Left cardiac atrium (tissue), 4 donors: ENCODE measurements around the gene BOC. TPM values are rescaled to one million over a fixed set of nuclear protein-coding genes. Genes with fewer than 3 reads are reported as not detected.

Experiments
- ATAC-seq, 2 donors: fragments of 200-7000 bp; cut with Tn5 transposase; one replicate each; pipeline ENCODE4 v1.9.1; 2020; ENCODE audit warnings: mild to moderate bottlenecking in 2 of 2, moderate library complexity in 2 of 2
- DNase-seq: peaks from one replicate; pipeline ENCODE4 v3.0.0-alpha.2; 2020
- intact Hi-C, 2 donors: fragments of 100-400 bp; cut with DNase I; formaldehyde crosslinking; loops; one replicate each; pipeline versions ENCODE4 v1.14.1 to v1.15.1; 2022 to 2023
- total RNA-seq, 2 donors: library from RNA; stranded (reverse); fragmentation: NEBNext Ultra II Directional; extraction: Animal tissue kit (Norgen Biotek cat#: 25700); gene quantifications; one replicate each; pipeline ENCODE4 v1.2.1, GENCODE V29; 2021
- donor health status: DM: no; HTN: yes; CAD: no.
- donor health status: DM: no; HTN: yes; CAD: no; lungs with severe emphysema.
- donor health status: DM: yes; HTN: yes; CAD: no.
- donor health status: Dilated cardiomyopathy.

BOC gene
- total RNA-seq, 2 donors from 2014 or later, result 14.5 to 16.3 TPM

GRCh38 chr3:113261063-113261625, 49.8 kb downstream of the BOC start:
- DNase-seq (no peak), ATAC-seq (peak; percentile 17 to 76)
- intact Hi-C loops, result no loop called here

DNA sequence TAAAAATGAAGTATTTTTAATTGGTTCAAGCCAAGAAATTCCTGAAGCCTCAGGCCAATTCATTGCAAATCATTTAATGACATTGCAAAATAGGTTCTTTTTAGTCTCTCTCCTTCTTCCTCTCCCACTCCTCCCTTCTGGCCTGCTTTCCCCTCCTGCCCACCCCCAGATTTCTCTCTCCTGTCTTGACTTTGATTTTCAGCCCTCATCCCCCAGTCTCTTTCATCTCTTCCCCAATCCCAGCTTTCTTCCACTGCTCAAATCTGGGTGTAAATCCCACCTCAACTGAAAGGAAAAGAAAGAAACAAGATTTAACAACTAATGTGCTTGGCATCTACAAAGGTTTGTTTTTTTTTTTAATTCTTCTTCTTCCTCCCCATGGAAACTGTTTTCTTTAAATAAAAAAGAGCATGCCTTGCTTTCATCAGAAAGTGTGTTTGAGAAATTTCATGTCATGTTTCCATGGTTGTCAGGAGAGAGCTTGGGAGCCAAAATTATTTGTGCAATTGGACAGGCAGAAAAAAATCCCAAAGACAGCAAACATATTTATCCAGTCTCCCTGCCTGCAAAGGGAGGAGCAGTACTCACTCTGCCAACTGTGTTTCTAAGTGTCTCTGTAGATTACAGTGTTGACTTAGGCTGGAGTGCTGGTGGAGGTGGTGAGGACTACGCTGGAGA, 50.4 kb downstream of the BOC start:
- ATAC-seq (peak; percentile 83 to 96), DNase-seq (no peak)
- intact Hi-C loops, result no loop called here

DNA sequence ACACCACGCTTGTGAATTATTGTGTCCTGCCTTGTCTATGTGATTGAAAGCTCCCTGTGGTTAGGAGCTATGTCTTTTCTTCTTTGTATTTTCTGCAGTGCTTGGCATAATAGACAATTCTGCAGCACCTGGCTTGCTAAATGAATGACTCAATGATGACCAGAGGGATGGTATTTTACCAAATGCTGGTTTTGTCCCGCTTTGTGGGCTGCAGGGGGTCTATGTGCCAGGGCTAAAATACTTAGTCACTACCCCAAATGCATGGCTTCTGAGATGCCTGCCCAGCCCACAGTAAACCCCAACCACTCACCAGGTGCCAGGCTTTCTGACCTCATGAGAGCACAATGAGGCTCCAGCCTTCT, 50.9 kb downstream of the BOC start:
- intact Hi-C loops, result no loop called here
- ATAC-seq, result no peak
- DNase-seq, result no peak

DNA sequence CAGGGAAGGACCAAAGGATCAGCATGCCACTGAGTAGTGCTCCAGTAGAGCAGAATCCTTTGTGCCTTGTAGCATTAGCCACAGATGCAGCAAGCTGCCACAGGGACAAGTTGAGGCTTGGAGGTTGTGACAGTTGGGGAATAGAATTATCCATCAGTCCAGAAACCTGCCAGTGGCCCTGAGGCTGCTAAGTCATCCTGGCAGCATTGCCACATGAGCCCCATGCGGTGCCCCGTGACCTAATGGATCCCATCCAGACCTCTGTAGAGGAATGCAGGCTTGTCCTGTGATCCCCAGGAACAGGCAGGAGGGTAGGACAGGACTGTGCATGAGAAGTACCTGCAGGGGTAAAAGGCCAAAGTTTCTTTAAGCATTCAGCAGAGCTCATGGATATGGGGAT, 51.7 kb downstream of the BOC start:
- intact Hi-C loops, result no loop called here
- no peak for ATAC-seq
- DNase-seq, result no peak

- no peak for ATAC-seq
- intact Hi-C loops, result no loop called here
Observed at GRCh38 chr3:113263778-113264177, 52.4 kb downstream of the BOC start.

DNA sequence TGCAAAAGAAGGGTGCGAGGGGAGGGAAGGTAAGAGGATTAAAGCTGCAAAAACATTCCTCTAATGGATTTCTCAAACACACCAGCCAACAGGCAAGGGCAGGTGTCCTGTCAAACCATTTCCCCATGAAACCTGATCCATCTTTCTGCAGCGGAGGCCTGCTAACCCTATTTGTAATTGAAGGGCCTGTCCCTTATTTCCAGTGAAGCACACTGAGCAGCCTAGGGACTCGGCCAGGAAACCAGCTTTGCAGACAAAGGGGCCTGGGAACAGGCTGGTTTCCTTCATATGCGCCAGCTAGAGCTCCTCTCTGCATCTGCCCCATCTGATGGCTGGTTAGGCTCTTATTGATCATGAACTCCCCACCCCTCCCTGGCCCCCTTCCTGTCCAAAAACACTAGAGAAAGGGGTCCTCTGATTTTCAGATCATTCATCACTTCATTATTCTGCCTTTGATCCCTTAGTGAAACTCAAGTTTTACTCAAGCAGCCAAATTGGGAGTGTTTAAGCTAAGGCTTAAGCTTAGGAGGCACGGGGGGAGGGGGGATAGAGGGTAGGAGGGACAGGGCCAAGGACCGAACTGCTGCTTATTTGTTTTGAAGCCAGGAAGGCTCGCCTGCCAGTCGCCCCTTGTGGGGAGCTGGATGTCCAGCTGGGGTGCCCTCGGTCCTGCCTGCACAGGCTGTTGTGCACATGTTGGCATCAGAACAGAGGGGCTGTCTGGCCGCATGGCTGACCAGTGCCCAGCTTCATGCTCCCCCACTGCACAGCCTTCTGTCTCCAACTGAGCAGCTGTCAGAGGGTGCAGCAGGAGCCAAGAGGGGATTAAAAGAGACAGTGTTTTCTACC, 53.1 kb downstream of the BOC start:
- intact Hi-C loops, result no loop called here
- DNase-seq (no peak), ATAC-seq (no peak)

More at GRCh38 chr3:113263778-113264177, 52.4 kb downstream of the BOC start:
- no peak for DNase-seq

- ATAC-seq, result no peak
- intact Hi-C loops, result no loop called here
- DNase-seq, result no peak
Observed at GRCh38 chr3:113265231-113265630, 53.9 kb downstream of the BOC start.

DNA sequence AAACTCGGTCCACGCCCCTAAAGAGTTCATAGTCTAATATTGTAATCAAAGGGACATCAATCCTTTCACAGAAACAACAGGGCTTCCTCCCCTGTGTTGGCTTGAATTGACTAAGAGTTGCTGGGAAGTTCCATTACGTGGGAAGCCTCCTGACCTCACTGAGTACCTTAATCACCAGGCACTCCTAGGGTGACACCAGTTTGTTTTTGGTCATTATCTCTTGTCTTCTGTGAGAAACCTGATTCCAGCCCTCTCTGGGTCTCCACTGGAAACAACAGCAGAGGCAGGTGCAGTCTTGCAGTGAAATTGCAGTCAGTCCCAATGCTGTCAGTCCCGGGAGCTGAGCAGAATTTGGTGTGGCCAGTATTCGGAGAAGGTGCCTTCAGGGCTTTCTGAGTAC, 55.4 kb downstream of the BOC start:
- intact Hi-C loops, result no loop called here
- no peak for ATAC-seq

DNA sequence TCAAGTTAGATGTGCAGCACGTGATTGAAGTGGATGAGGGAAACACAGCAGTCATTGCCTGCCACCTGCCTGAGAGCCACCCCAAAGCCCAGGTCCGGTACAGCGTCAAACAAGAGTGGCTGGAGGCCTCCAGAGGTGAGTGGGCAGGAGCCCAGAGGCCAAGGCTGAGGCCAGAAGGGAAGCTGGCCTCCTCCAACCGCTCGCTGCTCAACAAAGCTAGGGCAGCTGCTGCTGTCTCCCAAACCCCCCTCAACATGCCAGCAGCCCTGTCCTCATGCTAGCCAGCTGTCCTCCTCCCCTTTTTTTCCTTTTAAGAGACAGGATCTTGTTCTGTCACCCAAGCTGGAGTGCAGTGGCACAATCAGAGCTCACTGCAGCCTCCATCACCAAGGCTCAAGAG, 57.0 kb downstream of the BOC start:
- DNase-seq (no peak), ATAC-seq (no peak)
- intact Hi-C loops, result no loop called here

More for the DNA sequence above, 55.4 kb downstream of the BOC start:
- no peak for DNase-seq

- ATAC-seq (no peak), DNase-seq (no peak)
- intact Hi-C loops, result no loop called here
Observed at GRCh38 chr3:113268942-113269341, 57.6 kb downstream of the BOC start.

GRCh38 chr3:113269661-113270060, 58.3 kb downstream of the BOC start:
- DNase-seq (no peak), ATAC-seq (no peak)
- intact Hi-C loops, result no loop called here

DNA sequence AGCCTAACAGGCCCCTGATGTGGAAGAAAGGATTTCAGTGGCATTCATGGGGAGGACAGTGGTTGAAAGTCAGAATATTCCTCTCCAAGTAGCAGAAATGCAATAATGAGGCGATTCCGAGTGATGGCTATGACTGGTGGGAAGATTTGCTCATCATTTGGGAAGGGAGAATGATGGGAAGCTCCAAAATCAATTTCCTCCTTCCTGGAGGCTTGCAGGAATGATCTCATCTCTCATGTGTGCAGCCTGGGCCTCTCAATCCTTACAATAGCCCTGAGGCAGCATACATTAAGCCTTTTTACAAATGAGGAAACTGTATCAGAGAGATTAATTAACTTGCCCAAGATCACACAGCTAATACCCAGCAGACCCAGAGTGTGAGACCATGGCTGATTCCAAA, 58.7 kb downstream of the BOC start:
- no peak for ATAC-seq
- intact Hi-C loops, result no loop called here
- DNase-seq, result no peak

- intact Hi-C loops, result no loop called here
- DNase-seq (no peak), ATAC-seq (no peak)
Observed at GRCh38 chr3:113270786-113271185, 59.4 kb downstream of the BOC start.

DNA sequence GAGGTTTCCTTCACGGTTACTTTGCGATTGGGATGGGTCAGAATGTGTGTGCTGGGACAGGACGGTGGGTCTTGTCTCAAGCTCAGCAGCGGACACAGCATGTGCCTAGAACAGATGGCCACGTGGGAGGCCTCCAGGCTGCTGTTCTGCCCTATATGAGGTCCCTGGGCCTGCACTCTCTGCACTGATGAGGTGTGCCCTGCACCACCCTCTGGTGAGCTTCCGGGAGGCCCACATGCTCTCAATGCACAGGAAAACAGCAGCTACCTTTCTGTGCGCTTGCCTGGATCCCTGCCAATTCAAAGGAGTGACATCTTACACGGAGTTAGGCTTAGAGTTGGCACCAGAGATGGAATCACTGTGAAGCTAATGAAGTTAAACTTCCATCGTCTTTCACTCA, 59.8 kb downstream of the BOC start:
- ATAC-seq (no peak), DNase-seq (no peak)
- intact Hi-C loops, result no loop called here

DNA sequence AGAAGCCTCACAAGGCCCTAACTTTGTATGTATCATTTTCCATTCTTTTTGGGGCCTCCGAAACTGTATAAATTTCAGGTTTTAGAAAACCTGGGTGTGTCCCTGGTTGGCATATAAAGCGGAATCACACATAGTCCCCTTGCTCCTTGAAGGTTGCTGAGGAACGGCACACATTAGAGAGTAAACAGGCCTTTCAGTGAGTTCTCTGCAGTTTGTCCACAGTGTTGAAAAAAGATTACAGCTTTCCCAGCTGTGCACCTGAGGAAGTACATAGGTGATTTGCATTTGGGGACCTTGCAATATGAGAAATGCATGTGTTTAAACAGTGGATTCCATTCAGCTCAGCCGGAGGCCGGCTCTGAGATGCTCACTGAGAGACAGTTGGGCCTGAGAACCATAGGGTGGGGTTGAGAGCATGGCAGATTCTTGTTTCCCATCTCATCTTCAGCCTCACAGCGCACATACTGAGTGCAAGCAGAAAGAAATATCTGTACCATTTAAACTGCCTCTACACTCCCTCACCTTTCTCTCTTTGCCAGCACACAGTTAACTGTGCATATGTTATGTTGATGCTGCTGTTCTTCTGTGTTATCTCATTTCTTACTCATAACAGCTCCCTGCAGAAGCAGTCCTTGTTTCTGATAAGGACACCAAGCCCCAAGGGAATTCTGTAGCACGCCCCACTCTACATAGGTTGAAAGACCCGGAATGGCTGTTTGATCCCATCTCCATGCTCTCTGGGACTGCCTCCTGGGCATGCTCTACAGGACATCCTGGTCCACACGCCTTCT, 60.4 kb downstream of the BOC start:
- ATAC-seq, result no peak
- intact Hi-C loops, result no loop called here
- no peak for DNase-seq

DNA sequence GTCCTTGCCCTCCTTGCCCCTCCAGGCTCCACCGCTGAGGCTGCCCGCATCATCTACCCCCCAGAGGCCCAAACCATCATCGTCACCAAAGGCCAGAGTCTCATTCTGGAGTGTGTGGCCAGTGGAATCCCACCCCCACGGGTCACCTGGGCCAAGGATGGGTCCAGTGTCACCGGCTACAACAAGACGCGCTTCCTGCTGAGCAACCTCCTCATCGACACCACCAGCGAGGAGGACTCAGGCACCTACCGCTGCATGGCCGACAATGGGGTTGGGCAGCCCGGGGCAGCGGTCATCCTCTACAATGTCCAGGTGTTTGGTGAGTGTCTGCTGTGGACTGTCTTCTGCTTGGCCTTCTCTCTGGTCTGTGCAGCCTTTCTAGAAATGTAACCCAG, 61.0 kb downstream of the BOC start:
- intact Hi-C loops, result no loop called here
- no peak for ATAC-seq
- no peak for DNase-seq

DNA sequence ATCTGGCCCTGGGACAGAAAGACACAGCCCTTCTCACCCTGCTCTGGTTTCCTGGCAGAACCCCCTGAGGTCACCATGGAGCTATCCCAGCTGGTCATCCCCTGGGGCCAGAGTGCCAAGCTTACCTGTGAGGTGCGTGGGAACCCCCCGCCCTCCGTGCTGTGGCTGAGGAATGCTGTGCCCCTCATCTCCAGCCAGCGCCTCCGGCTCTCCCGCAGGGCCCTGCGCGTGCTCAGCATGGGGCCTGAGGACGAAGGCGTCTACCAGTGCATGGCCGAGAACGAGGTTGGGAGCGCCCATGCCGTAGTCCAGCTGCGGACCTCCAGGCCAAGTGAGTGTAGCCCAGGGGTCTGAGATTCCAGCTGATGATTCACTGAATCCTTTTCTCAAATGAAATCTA, 61.7 kb downstream of the BOC start:
- DNase-seq (no peak), ATAC-seq (no peak)
- intact Hi-C loops, result no loop called here

DNA sequence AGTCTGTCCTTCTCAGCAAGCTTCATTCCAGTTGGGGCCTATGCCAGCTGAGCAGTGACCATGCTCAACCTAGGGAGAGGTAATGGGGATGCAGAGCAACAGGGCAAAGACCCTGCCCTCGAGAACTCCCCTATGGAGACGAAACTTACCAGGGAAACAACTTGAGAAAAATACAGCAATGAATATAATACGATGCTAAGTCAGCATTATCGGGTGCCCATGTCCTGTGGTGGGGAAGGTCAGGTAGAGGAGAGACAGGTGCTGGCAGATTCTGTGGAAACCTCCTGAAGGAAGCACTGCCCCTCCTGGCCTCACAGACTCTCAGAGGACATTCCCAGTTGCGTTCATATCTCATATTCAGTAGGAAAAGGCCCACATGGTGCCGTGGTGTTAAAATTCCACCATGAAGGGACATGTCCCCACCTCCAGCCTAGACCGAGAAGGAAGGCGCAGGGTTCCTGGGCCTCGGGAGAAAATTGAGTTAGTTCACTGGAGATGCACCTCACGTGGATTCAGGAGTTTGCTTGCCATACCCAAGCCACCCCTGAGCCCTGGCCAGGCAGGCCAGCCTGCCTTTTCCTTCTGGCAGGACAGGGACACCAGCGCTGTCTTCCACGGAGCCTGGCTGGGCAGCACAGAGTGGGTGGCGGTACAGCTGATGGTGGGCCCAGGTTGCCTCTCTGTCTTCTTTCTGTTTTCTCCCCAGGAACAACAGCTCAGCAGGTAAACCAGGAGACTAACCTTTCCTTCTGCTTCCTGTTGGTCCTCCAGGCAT, 62.4 kb downstream of the BOC start:
- intact Hi-C loops, result no loop called here
- DNase-seq, result no peak
- ATAC-seq, result no peak
